Measurements from ENCODE around the gene SMOC2.

The SMOC2 gene

DNA sequence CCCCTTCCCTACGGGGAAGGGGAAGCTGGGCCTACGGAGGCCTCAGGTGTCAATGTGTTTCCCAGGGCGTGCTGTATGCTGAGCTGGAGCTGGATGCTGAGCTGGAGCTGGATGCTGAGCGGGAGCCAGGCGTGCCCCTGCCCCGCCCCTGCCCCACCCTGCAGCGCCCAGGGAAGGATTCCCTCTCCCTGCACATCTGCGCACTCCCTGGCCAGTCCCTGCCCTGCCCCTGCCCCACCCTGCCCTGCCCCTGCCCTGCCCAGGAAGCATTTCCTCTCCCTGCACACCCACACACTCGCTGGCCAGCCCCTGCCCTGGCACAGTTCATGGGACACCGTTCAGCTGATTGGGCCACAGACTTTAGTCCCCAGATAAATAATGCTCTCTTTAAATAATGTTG is 196.8 kb downstream of the SMOC2 start:
- no peak for DNase-seq (ENCODE audit: low spot score in 2 of 2)
- Histone ChIP-seq H3K4me3 (no peak overlapping the region), H3K9me3 (no peaks in the 10 kb centered on the region), H3K36me3 (replicated peaks) (no peaks in the 10 kb centered on the region), H3K27me3 (ENCODE audit: low read depth) (no peaks in the 10 kb centered on the region), H3K4me1 (peaks cover 6% of the 10 kb centered on the region)
- in situ Hi-C loops (cut with MboI; ENCODE audit: low sequenced_read_pairs): no loop called here

DNA sequence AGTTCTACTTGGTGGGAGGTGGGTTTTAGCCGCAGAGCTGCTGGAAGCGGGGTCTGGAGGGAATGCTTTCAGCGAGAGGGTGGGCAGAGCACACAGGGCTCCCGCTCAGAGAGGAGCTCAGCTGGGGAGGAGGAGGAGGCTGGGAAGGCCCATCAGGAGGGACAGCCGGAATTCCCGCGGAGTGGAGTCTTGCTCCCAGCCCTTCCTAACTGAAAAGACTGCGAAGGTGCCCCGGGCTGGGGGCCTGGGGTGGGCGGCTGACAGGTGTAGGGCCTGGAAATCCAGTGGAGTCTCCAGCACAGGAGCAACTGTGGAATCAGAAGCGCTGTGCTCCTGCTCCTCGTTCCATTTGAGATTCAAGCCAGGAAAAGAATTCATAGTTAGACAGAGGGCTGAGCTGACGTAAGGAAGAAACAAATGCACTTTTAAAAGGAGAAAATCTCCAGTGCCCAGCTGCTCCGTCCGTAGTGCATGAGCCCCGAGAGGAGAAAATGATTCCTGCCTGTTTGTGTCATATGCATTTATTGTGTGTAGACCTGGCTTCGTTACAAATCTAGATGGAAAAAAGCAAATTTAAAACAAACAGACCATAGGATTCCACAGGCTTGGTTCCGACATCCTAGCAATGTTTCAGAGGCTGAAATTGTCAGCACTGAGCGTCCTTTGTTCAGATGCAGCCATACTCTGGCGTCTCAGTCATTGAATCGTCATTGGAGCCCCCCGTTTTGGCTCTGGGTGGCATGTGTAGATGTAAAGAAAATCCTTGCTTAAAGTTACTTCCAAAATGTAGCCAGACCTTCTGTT is 197.7 kb downstream of the SMOC2 start:
- in situ Hi-C loops (cut with MboI; ENCODE audit: low sequenced_read_pairs): no loop called here
- Histone ChIP-seq H3K9me3 (no peaks in the 10 kb centered on the region), H3K27me3 (ENCODE audit: low read depth) (no peaks in the 10 kb centered on the region), H3K36me3 (replicated peaks) (no peaks in the 10 kb centered on the region), H3K4me1 (peaks cover 6% of the 10 kb centered on the region), H3K4me3 (no peak overlapping the region)
- DNase-seq (ENCODE audit: low spot score in 2 of 2): no peak

DNA sequence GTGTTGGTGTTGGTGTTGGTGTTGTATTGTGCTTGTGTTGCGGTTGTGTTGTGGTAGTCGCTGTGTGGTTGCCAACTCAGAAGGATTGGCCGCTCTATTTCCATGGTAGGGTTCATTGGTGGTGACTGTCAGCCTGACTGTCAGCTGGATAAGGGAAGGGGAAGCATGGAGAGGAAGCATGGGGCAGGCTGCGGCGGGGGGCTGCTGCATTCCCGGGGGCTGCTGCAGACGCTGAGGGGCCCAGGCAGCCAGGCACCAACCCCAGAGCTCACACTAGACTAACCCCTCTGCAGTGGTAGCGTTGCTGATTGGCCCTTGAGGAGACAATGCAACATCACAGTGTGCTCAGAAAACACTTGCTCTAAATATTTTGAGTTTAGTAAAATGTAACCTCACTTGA is 199.2 kb downstream of the SMOC2 start:
- in situ Hi-C loops (cut with MboI; ENCODE audit: low sequenced_read_pairs): no loop called here
- DNase-seq (ENCODE audit: low spot score in 2 of 2): no peak
- Histone ChIP-seq H3K27me3 (ENCODE audit: low read depth) (no peaks in the 10 kb centered on the region), H3K36me3 (replicated peaks) (no peaks in the 10 kb centered on the region), H3K4me3 (no peak overlapping the region), H3K4me1 (peaks cover 6% of the 10 kb centered on the region), H3K9me3 (no peaks in the 10 kb centered on the region)

- DNase-seq (ENCODE audit: low spot score in 2 of 2): peak in 1 of 2 experiments; percentile 8
- H3K4me3 ChIP-seq: no peak overlapping the region
- H3K4me1 ChIP-seq: peaks cover 6% of the 10 kb centered on the region
- in situ Hi-C loops (cut with MboI; ENCODE audit: low sequenced_read_pairs): no loop called here
- no peaks in the 10 kb centered on the region for H3K27me3 ChIP-seq (ENCODE audit: low read depth)
- no peaks in the 10 kb centered on the region for H3K9me3 ChIP-seq
- no peaks in the 10 kb centered on the region for H3K36me3 ChIP-seq (replicated peaks)
Measured at GRCh38 chr6:168640768-168641167, 199.8 kb downstream of the SMOC2 start.

DNA sequence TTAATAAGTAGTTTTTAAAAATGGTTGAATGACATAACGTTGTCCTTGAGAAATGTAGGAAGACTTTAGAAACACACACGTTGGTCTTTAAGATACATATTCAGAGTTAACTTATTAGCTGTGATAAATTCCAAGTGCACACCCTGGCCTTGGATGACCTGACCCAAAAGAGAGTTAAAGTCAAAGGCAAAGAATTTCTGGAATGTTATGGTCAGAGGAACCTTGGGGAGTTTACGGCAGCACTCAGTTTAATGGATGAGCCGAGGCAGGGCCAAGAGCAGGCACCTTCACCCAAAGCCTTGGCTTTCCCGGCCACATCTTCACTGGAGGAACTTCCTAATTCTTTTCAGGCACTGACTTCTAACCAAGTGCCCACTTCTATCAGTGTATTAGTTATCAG is 200.5 kb downstream of the SMOC2 start:
- in situ Hi-C loops (cut with MboI; ENCODE audit: low sequenced_read_pairs): no loop called here
- peaks cover 6% of the 10 kb centered on the region for H3K4me1 ChIP-seq
- H3K36me3 ChIP-seq (replicated peaks): no peaks in the 10 kb centered on the region
- H3K4me3 ChIP-seq: no peak overlapping the region
- no peaks in the 10 kb centered on the region for H3K27me3 ChIP-seq (ENCODE audit: low read depth)
- H3K9me3 ChIP-seq: no peaks in the 10 kb centered on the region
- peak; percentile 10 to 13 for DNase-seq (ENCODE audit: low spot score in 2 of 2)

- Histone ChIP-seq H3K4me3 (no peak overlapping the region), H3K36me3 (replicated peaks) (no peaks in the 10 kb centered on the region), H3K4me1 (peaks cover 6% of the 10 kb centered on the region), H3K9me3 (no peaks in the 10 kb centered on the region), H3K27me3 (ENCODE audit: low read depth) (no peaks in the 10 kb centered on the region)
- in situ Hi-C loops (cut with MboI; ENCODE audit: low sequenced_read_pairs): no loop called here
- no peak for DNase-seq (ENCODE audit: low spot score in 2 of 2)
Measured at GRCh38 chr6:168643401-168643800, 202.4 kb downstream of the SMOC2 start.

- H3K36me3 ChIP-seq (replicated peaks): no peaks in the 10 kb centered on the region
- in situ Hi-C loops (cut with MboI; ENCODE audit: low sequenced_read_pairs): no loop called here
- H3K27me3 ChIP-seq (ENCODE audit: low read depth): no peaks in the 10 kb centered on the region
- H3K4me1 ChIP-seq: peaks cover 6% of the 10 kb centered on the region
- H3K9me3 ChIP-seq: no peaks in the 10 kb centered on the region
- DNase-seq (ENCODE audit: low spot score in 2 of 2): no peak
- no peak overlapping the region for H3K4me3 ChIP-seq
Measured at GRCh38 chr6:168645326-168645725, 204.3 kb downstream of the SMOC2 start.

DNA sequence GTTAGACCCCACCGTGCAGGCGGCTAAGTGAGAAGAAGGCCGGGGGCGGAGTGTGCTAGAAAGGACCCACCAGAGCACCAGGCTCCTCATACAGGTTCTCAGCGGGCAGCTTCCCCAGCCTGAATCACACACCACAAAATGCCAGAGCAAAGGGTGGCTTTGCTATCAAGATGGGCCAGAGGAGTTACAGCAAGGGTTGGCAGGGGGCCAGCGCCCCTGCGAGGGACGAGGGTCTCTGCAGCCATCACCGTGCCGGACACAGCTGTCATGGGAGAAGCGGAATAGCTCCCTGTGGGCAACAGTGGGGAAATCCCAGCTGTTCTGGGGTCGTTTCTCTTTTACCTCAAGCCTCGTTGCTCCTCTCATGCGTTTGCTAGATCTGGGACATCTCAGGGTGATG is 206.3 kb downstream of the SMOC2 start:
- Histone ChIP-seq H3K9me3 (no peaks in the 10 kb centered on the region), H3K36me3 (replicated peaks) (no peaks in the 10 kb centered on the region), H3K27me3 (ENCODE audit: low read depth) (no peaks in the 10 kb centered on the region), H3K4me1 (no peaks in the 10 kb centered on the region), H3K4me3 (no peak overlapping the region)
- in situ Hi-C loops (cut with MboI; ENCODE audit: low sequenced_read_pairs): no loop called here
- no peak for DNase-seq (ENCODE audit: low spot score in 2 of 2)

- no peaks in the 10 kb centered on the region for H3K4me1 ChIP-seq
- no peak for DNase-seq (ENCODE audit: low spot score in 2 of 2)
- no peaks in the 10 kb centered on the region for H3K9me3 ChIP-seq
- no peaks in the 10 kb centered on the region for H3K36me3 ChIP-seq (replicated peaks)
- H3K4me3 ChIP-seq: no peak overlapping the region
- in situ Hi-C loops (cut with MboI; ENCODE audit: low sequenced_read_pairs): no loop called here
- no peaks in the 10 kb centered on the region for H3K27me3 ChIP-seq (ENCODE audit: low read depth)
Measured at GRCh38 chr6:168648240-168649125, 207.5 kb downstream of the SMOC2 start.

DNA sequence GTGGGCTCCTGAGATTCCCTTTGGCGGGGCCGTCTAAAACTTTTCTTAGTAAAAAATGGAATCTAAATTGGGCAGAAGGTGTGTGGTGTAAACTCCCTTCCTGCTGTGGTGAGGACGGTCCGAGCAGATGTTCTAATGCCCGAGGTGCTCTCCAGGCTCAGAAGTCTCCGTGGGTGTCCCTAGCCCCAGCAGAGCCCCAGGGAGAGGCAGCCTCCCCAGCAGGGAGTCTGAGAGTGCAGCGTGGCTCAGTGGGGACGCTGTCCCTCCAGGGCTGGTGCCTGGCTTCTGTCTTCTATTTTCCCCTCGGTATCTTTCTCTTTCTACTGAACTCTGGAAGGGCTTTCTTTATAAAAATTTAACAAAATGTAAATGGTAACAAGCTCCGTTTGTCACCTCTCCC is 208.2 kb downstream of the SMOC2 start:
- DNase-seq (ENCODE audit: low spot score in 2 of 2): no peak
- Histone ChIP-seq H3K36me3 (replicated peaks) (no peaks in the 10 kb centered on the region), H3K4me3 (no peak overlapping the region), H3K27me3 (ENCODE audit: low read depth) (no peaks in the 10 kb centered on the region), H3K9me3 (no peaks in the 10 kb centered on the region), H3K4me1 (no peaks in the 10 kb centered on the region)
- in situ Hi-C loops (cut with MboI; ENCODE audit: low sequenced_read_pairs): no loop called here

DNA sequence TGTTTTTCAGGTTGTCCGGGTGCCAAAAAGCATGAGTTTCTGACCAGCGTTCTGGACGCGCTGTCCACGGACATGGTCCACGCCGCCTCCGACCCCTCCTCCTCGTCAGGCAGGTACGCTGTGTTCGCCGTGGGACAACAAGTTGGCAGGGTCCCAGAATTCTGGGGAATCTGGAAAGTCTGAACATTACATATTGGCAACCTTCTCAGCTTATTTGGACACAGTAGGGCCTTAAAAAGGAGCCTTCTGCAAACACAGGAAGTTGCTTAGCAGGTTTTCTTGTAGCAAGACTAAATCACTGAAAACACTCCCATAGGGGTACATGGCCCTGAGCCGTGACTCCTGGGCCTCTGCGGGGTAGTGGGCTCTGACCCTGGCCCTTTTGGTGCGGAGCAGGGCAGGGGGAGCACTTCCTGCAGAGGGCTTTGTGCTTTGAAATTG is 209.7 kb downstream of the SMOC2 start:
- H3K9me3 ChIP-seq: no peaks in the 10 kb centered on the region
- no peaks in the 10 kb centered on the region for H3K27me3 ChIP-seq (ENCODE audit: low read depth)
- in situ Hi-C loops (cut with MboI; ENCODE audit: low sequenced_read_pairs): no loop called here
- no peaks in the 10 kb centered on the region for H3K36me3 ChIP-seq (replicated peaks)
- H3K4me1 ChIP-seq: no peaks in the 10 kb centered on the region
- DNase-seq (ENCODE audit: low spot score in 2 of 2): no peak
- no peak overlapping the region for H3K4me3 ChIP-seq

DNA sequence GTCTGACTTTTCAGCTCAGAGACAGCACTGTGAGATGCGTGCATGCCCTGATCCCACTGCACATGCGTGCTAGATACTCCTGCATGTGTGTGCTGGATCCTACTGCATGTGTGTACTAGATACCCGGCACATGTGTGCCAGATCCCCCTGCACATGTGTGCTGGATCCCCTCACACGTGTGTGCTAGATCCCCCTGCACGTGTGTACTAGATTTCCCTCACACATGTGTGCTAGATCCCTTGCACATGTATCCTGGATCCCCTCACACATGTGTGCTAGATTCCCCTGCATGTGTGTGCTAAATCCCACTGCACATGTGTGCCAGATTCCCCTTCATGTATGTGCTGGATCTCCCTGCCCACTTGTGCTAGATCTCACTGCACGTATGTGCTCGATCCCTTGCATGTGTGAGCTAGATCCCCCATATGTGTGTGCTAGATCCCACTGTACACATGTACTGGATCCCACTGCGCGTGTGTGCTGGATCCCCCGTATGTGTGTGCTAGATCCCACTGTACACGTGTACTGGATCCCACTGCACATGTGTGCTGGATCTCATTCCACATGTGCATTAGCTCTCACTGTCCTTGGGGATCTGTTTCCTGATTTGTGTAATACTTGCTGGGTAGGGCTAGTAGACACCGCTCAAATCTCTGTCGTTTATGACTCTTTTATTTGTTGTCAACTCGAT is 214.6 kb downstream of the SMOC2 start:
- Histone ChIP-seq H3K36me3 (replicated peaks) (no peaks in the 10 kb centered on the region), H3K4me1 (no peaks in the 10 kb centered on the region), H3K9me3 (no peaks in the 10 kb centered on the region), H3K27me3 (ENCODE audit: low read depth) (no peaks in the 10 kb centered on the region), H3K4me3 (no peak overlapping the region)
- no peak for DNase-seq (ENCODE audit: low spot score in 2 of 2)
- in situ Hi-C loops (cut with MboI; ENCODE audit: low sequenced_read_pairs): no loop called here

DNA sequence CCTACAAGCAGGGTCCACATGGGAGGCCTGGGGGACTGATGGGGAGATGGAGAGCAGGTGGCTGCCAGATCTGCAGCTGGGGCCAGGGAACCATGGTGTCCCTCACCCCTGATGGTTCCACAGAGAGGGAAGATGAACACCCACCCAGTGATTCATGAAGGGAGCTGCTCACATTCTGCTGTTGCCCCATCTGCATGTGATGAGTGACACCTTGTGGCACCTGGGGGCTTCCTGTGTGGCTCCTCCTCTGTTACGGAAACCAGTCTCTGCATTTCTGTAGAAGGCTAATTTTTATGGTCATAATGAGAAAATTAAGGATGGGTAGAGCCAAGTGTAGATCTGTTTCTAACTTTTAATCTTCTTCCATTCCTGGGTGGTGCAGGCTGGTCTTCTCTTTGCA is 217.1 kb downstream of the SMOC2 start:
- in situ Hi-C loops (cut with MboI; ENCODE audit: low sequenced_read_pairs): no loop called here
- no peak for DNase-seq (ENCODE audit: low spot score in 2 of 2)

More for the DNA sequence above, 217.1 kb downstream of the SMOC2 start:
- H3K4me3 ChIP-seq: no peak overlapping the region
- H3K36me3 ChIP-seq (replicated peaks): no peaks in the 10 kb centered on the region
- H3K27me3 ChIP-seq (ENCODE audit: low read depth): no peaks in the 10 kb centered on the region
- no peaks in the 10 kb centered on the region for H3K9me3 ChIP-seq
- no peaks in the 10 kb centered on the region for H3K4me1 ChIP-seq

All from HAP-1 (cell line).